ENCODE results near the gene GREB1. TPM values are rescaled to one million over a fixed set of nuclear protein-coding genes. Genes with fewer than 3 reads are reported as not detected.

Gene GREB1
- total and polyA plus RNA-seq, 2 donors (not counting 1 experiment from before 2014, with no cell fraction given) = 0.04 to 0.39 TPM

GRCh38 chr2:11490194-11490593, 43.7 kb upstream of the GREB1 start:
- POLR2A ChIA-PET = no interaction called here
- H3K36me3 ChIP-seq (replicated peaks in 1 of 2; ENCODE audit: control extremely low read depth in 1 of 2, control insufficient read depth in 1 of 2, extremely low read depth in 1 of 2, insufficient read depth in 2 of 2, low read length in 1 of 2) = no peaks in the 10 kb centered on the region
- TF ChIP-seq EZH2 (IDR thresholded peaks at IDR 0.05; ENCODE audit: borderline replicate concordance, insufficient read depth, low read depth, low read length, poor library complexity, severe bottlenecking) = no peak

GRCh38 chr2:11491348-11491933, 42.4 kb upstream of the GREB1 start:
- Histone ChIP-seq H2AFZ (ENCODE audit: insufficient read depth, low read depth, low read length, poor library complexity, severe bottlenecking) (no peak overlapping the region), H4K20me1 (ENCODE audit: control insufficient read depth, insufficient read depth, low read length, poor library complexity, severe bottlenecking) (no peaks in the 10 kb centered on the region), H3K27ac (ENCODE audit: low read length in 2 of 2) (no peak overlapping the region), H3K4me2 (replicated peaks; ENCODE audit: low read depth, low read length, poor library complexity, severe bottlenecking) (no peak overlapping the region), H3K79me2 (ENCODE audit: control insufficient read depth, insufficient read depth, low read length) (no peaks in the 10 kb centered on the region), H3K9me3 (ENCODE audit: control extremely low read depth in 1 of 3, control insufficient read depth in 2 of 3, insufficient read depth in 1 of 3, low read length in 2 of 3) (peaks cover 0 to 2% (median 2%) of the 10 kb centered on the region in 3 donors), H3K27me3 (replicated peaks in 1 of 4; ENCODE audit: control extremely low read depth in 1 of 4, control insufficient read depth in 3 of 4, insufficient read depth in 4 of 4, low read length in 3 of 4) (peaks cover 0 to 5% (median 3%) of the 10 kb centered on the region in 4 experiments), H3K4me1 (ENCODE audit: control insufficient read depth in 2 of 2, insufficient read depth in 2 of 2, low read length in 2 of 2) (no peaks in the 10 kb centered on the region), H3K9ac (ENCODE audit: low read length) (no peak overlapping the region), H3K36me3 (replicated peaks in 1 of 2; ENCODE audit: control extremely low read depth in 1 of 2, control insufficient read depth in 1 of 2, extremely low read depth in 1 of 2, insufficient read depth in 2 of 2, low read length in 1 of 2) (no peaks in the 10 kb centered on the region), H3K4me3 (ENCODE audit: control extremely low read depth in 1 of 5, extremely low read depth in 1 of 5, insufficient read depth in 1 of 5, low read depth in 2 of 5, low read length in 4 of 5) (no peak overlapping the region)
- Mint-ChIP-seq H3K4me3 (no peak overlapping the region), H3K9me3 (ENCODE audit: insufficient read depth) (peaks cover 3% of the 10 kb centered on the region), H3K4me1 (no peaks in the 10 kb centered on the region), H3K27me3 (peaks cover 25% of the 10 kb centered on the region), H3K27ac (no peak overlapping the region)
- TF ChIP-seq CTCF (IDR thresholded peaks at IDR 0.05) (no peak), EZH2 (IDR thresholded peaks at IDR 0.05; ENCODE audit: borderline replicate concordance, insufficient read depth, low read depth, low read length, poor library complexity, severe bottlenecking) (no peak)
- DNase-seq (no peak), ATAC-seq (ENCODE audit: low read depth) (no peak)
- WGBS (ENCODE audit: insufficient coverage) = 100% methylated on average over 1 of the region's 3 CpGs
- intact Hi-C loops (cut with micrococcal nuclease) = no loop called here
- ChIA-PET CTCF (interaction anchor here (1.5 to 1.7 kb wide), 2 partner anchors 10 to 14 kb away, joined by 3 to 4 read pairs; no protein-coding TSS in a partner anchor), POLR2A (no interaction called here)

More at GRCh38 chr2:11490194-11490593, 43.7 kb upstream of the GREB1 start:
- Histone ChIP-seq H3K4me2 (replicated peaks; ENCODE audit: low read depth, low read length, poor library complexity, severe bottlenecking) (no peak overlapping the region), H3K4me1 (ENCODE audit: control insufficient read depth in 2 of 2, insufficient read depth in 2 of 2, low read length in 2 of 2) (no peaks in the 10 kb centered on the region), H4K20me1 (ENCODE audit: control insufficient read depth, insufficient read depth, low read length, poor library complexity, severe bottlenecking) (no peaks in the 10 kb centered on the region), H3K79me2 (ENCODE audit: control insufficient read depth, insufficient read depth, low read length) (no peaks in the 10 kb centered on the region), H3K9me3 (ENCODE audit: control extremely low read depth in 1 of 3, control insufficient read depth in 2 of 3, insufficient read depth in 1 of 3, low read length in 2 of 3) (peaks cover 0 to 2% (median 2%) of the 10 kb centered on the region in 3 donors), H2AFZ (ENCODE audit: insufficient read depth, low read depth, low read length, poor library complexity, severe bottlenecking) (no peak overlapping the region), H3K4me3 (ENCODE audit: control extremely low read depth in 1 of 5, extremely low read depth in 1 of 5, insufficient read depth in 1 of 5, low read depth in 2 of 5, low read length in 4 of 5) (no peak overlapping the region), H3K9ac (ENCODE audit: low read length) (no peak overlapping the region), H3K27me3 (replicated peaks in 1 of 4; ENCODE audit: control extremely low read depth in 1 of 4, control insufficient read depth in 3 of 4, insufficient read depth in 4 of 4, low read length in 3 of 4) (peaks cover 0 to 9% (median 5%) of the 10 kb centered on the region in 4 experiments), H3K27ac (ENCODE audit: low read length in 2 of 2) (no peak overlapping the region)
- Mint-ChIP-seq H3K4me1 (no peaks in the 10 kb centered on the region), H3K9me3 (ENCODE audit: insufficient read depth) (peaks cover 3% of the 10 kb centered on the region), H3K27ac (no peak overlapping the region), H3K27me3 (peaks cover 31% of the 10 kb centered on the region), H3K4me3 (no peak overlapping the region)
- no peak for DNase-seq
- WGBS (ENCODE audit: insufficient coverage) = no CpG with 5 or more reads among the region's 5 CpGs
- intact Hi-C loops (cut with micrococcal nuclease) = no loop called here
- CTCF ChIA-PET = interaction anchor here (1.5 kb wide), 1 partner anchor 12 kb away, joined by 4 read pairs; no protein-coding TSS in a partner anchor
- ATAC-seq (ENCODE audit: low read depth) = no peak

Measured in B cell (primary cell).